ENCODE data around the gene EPO.

GRCh38 chr7:100682991-100683658 is 37.1 kb upstream of the EPO start:
- TF ChIP-seq CTCF (IDR thresholded peaks at IDR 0.05) (no peak), POLR2A (IDR thresholded peaks at IDR 0.05) (no peak)
